GM12865 (cell line): ENCODE data around the gene XCL1.

Experiments used
- DNase-seq: peaks from one replicate; pipeline ENCODE4 v3.0.0; 2010; ENCODE audit warnings: low read depth
- H3K4me3 ChIP-seq: 2 replicates; pipeline ENCODE4 v1.5.1; 2011; ENCODE audit warnings: mild to moderate bottlenecking, low read depth, low read length, control low read depth
- CTCF ChIP-seq: IDR thresholded peaks from 2 replicates; pipeline ENCODE4 v1.5.1; 2011; ENCODE audit warnings: low read length, control low read depth, low read depth, inconsistent platforms; ENCODE audit not compliant: insufficient read depth; ENCODE audit errors: missing control alignments

Gene XCL1

GRCh38 chr1:168627370-168627769 is 51.0 kb downstream of the XCL1 start:
- no peak for DNase-seq
- no peak overlapping the region for H3K4me3 ChIP-seq
- TF ChIP-seq CTCF = no peak

GRCh38 chr1:168628807-168629206 is 52.4 kb downstream of the XCL1 start:
- no peak for DNase-seq
- H3K4me3 ChIP-seq = no peak overlapping the region
- no peak for TF ChIP-seq CTCF

- no peak for DNase-seq
- H3K4me3 ChIP-seq = no peak overlapping the region
- TF ChIP-seq CTCF = no peak
These were observed 53.1 kb downstream of the XCL1 start for GRCh38 chr1:168629466-168629865.
